NCI-H1436 treated with DMSO at 0.1 percent for 48 hours (cell line): ENCODE measurements around the gene JAGN1.
"Not testable (repeated sequence)": the region's sequence is repeated elsewhere in the genome, so short reads cannot be mapped to it uniquely, and the experiment has no call there.

Experiments
- DNase-seq: peaks from one replicate; lab custom pipeline; 2025; lab: John Stamatoyannopoulos, UW

Gene JAGN1

GRCh38 chr3:9918261-9919038 is 28.0 kb downstream of the JAGN1 start:
- no peak for DNase-seq

- no peak for DNase-seq
Observed at GRCh38 chr3:9928158-9928557, 37.7 kb downstream of the JAGN1 start.

- DNase-seq: no peak
Observed at GRCh38 chr3:9930804-9931418, 40.5 kb downstream of the JAGN1 start.

GRCh38 chr3:9932535-9932842 is 42.1 kb downstream of the JAGN1 start:
- no peak for DNase-seq

- DNase-seq: no peak
Observed at GRCh38 chr3:9932843-9933560, 42.6 kb downstream of the JAGN1 start.

- no peak for DNase-seq
Observed at GRCh38 chr3:9933561-9934234, 43.3 kb downstream of the JAGN1 start, which contains the start of gene CRELD1. TSS of gene CRELD1 (plus strand) at chr3:9933834. CDS start at chr3:9934439, 605 bp downstream.

- DNase-seq: no peak
Observed at GRCh38 chr3:9934235-9934621, 43.8 kb downstream of the JAGN1 start.

- no peak for DNase-seq
Observed at GRCh38 chr3:9934993-9935392, 44.6 kb downstream of the JAGN1 start.

- DNase-seq: no peak
Observed at GRCh38 chr3:9935966-9936510, 45.6 kb downstream of the JAGN1 start.

GRCh38 chr3:9937486-9938238 is 47.3 kb downstream of the JAGN1 start:
- DNase-seq: no peak

GRCh38 chr3:9938966-9939365 is 48.6 kb downstream of the JAGN1 start:
- no peak for DNase-seq

- not testable (repeated sequence) for DNase-seq
Observed at GRCh38 chr3:9939906-9940305, 49.5 kb downstream of the JAGN1 start.

GRCh38 chr3:9940746-9941145 is 50.3 kb downstream of the JAGN1 start:
- no peak for DNase-seq

- no peak for DNase-seq
Observed at GRCh38 chr3:9942164-9942563, 51.8 kb downstream of the JAGN1 start.

GRCh38 chr3:9942934-9943690 is 52.7 kb downstream of the JAGN1 start:
- no peak for DNase-seq
